NCI-H1436 treated with DMSO at 0.1 percent for 48 hours (cell line): ENCODE data around the gene CDC42BPB.
"Not testable (repeated sequence)": the region's sequence is repeated elsewhere in the genome, so short reads cannot be mapped to it uniquely, and the experiment has no call there.

Source experiments
- DNase-seq: peaks from one replicate; lab custom pipeline; 2025; lab: John Stamatoyannopoulos, UW

CDC42BPB gene

DNA sequence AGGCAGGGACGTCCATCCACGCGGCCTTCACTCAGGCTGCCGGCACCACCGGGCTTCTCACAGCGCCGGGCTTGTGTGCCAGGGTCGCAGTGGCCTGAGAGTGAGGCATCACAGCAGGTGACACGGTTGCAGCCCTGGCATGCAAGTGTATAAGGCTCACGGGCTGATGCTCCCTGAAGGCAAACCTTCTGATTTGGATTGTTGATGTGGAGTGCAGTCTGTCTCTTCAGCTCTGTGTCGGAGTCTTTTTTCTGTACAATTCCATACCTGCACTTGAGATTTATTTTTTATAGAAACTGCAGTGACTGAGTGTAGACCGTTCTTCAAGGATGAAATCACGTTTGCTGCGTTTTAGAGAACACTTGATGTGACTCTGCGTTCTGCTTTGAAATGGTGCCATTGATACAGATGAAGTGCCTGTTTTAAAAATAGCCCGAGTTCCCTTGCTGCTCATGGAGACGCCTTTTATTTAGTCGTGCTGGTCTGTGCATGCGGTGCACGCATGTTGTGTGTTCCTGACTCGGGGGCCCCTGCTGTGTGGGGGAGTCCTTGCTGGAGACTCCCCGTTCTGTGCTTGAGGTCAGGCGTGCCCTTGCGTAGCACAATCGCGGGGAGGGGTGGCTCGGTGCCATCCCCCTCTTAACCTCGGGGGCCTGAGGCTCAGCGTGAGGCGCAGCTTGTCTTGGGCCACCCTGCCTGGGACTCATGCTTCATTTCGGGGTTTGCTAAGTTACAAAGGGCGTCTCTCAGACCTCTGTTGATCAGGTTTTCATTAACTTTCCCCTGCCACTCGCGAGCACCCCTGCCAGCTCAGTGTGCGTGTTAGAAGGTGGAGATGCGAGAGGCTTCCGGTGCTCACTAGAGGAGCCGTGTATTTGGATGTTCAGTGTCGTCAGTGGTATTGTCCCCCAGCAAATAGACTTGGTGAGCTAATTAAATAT lies 156.4 kb downstream of the CDC42BPB start:
- DNase-seq, result no peak

DNA sequence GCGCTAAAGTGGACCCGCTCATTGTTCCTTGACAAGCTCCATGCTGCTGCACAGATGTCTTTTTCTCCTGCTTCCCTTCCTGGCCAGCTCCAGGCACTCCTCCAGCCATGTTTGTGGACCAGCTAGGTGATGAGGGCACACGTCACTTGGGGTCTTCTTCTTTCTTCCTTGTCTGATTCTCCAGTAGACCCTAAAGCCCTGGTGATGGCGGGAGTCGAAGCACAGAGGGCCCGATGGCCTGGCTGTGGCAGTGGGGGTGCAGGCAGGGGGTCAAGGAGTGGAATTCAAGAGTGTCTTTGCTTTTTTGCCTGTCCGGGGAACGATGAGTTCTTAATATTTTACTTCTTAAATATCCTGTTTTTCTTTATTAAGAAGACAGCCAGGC lies 157.8 kb downstream of the CDC42BPB start:
- no peak for DNase-seq

DNA sequence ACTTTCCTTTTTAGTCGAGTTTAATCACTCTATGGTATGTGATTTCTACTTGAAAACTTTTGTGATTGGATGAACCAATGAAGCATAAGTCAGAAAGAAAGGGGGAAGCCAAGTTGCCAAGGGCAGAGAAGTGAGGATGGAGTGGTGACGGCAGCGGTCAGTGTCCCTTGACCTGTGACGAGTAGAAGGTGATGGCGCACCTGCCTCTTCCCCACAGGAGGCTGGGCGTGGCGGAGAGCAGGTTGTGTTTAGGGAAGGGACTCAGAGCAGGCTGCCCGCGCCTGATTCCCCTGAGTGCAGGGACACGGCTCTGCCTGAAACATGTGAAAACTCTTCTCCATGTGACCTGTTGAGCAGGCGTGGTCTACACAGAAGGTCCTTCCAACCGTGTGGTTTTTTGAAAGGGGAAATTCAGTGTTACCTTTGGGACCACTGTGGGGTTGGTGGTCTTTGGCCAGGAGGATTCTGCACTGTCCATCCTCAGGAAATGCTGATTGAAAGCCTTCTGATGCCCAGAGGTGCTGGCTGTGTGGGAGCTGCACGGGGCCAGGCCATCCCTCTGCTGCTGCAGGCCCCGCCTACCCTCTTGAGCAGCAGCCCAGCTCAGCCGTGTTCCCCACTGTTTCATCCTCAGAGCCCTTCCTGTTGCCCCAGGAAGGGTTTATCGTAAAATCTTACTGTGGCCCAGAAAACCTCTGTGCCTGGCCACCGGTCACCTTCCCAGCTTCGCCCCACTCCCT lies 158.4 kb downstream of the CDC42BPB start:
- DNase-seq, result no peak

DNA sequence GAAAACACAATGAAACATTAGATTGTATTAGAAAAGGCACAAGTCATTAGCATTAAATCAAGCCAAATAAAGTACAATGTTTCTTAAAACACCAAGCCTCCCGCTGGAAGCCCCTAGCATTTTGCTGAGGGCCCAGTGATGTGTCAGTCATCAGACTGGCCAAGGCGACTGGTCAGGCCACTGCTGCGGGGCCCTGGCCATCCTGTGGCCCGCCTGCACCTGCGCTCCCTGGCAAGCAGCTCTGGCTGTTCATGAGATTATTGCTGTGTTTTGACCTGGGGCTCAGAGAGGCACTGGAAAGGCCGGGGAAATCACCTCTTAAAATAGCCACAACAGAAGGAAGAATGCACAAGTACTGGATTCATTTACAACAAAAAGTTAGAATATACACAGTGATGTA lies 159.1 kb downstream of the CDC42BPB start:
- no peak for DNase-seq

DNA sequence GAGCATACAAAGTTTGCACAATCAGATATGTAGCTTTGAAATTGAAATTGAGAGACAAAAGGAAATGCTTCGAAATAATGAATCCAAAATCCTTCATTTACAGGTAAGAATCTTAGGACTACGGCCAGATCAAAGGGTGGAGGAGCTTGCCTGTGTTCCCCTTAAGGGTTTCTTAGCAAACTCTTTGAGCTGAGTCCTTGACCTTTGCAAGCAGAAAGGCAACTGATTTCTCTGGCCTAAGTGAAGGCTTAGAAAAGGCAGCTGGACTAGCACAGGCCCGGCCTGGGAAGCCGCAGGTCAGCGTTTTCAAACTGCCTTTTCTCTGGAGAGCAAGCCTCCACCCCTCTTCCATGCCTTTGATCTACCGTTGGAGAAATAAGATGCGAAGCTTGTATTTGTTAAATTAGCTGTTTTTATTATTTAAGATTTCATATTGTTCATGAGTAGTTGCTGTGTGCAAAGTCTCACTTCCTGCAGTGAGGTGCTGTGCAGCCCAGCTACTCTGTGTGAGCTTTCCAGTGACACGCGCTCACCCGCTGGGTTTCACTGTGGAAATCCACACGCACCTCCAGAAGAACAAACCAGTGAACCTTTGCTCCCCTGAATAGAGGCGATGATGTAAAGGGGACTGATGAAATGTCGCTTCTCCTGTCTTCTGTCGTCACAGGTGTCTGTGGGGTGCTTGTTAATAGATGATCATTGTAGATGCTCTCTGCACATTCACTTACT lies 159.9 kb downstream of the CDC42BPB start:
- no peak for DNase-seq

DNA sequence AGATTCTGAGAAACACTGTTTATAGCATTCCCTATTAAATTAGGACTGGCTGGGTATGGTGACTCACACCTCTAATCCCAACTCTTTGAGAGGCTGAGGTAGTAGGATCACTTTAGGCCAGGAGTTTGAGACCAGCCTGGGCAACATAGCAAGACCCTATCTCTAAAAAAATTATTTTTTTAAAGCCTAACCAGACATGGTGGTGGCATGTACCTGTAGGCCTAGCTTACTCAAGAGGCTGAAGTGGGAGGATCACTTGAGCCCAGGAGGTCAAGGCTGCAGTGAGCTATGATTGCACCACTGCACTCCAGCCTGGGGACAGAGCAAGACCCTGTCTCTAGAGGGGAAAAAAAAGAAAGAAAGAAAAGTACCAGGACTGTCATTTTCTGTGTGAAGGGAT lies 160.6 kb downstream of the CDC42BPB start:
- DNase-seq, result not testable (repeated sequence)

DNA sequence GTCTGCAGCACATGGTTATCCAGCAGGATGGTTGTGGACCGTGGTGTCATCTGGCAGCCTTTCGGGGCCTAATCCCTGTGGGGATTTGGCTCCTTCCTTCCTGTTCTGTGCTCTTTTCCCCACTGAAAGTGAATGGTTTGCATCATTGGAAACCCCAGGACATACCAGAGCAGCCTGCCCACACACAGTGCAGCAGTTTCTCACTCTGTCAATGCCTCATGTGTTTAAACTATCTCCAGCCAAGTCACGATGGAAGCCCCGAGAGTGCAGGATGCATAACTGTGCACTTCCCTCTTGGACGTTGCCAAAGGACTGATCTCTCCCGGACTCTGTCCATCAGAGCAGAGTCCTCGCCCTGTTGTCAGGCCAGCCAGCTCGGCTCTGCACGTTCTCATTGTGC lies 163.9 kb downstream of the CDC42BPB start:
- no peak for DNase-seq

DNA sequence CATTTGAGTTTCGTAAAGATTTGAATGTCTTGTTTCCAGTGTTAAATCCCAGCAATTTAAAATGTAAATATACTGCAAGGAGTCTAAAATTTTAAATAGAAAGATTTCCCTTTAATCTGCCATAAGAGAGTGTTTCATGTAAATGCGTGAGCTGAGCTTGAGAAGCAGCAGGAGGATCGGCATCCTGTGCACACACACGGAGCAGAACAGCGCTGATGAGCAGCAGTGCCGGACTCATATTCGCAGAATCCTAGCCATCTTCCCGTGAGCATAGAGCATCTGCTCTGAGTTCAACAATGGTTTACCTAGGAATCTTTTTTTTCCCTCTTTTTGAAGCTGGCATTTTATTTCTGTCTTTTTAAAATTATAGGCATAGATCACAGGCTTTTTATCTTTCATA lies 164.7 kb downstream of the CDC42BPB start:
- DNase-seq, result no peak

DNA sequence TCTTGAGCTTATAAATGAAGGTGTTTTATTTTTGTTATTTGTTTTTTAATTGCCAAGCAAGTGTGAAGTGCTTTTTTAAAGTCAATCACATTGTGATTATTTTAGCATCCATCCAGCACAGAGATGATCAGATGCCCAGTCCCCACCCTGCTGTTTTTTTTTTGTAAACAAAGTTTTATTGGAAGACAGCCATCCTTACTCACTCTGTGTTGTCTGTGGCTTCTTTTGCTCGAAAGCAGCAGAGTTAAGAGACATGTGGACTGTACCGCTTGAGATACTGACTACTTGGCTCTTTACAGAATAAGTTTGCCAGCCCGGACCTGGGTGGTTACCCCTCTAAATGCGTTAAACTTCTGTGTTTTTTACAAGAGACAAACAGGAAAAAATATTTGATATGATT lies 165.8 kb downstream of the CDC42BPB start:
- DNase-seq, result no peak

DNA sequence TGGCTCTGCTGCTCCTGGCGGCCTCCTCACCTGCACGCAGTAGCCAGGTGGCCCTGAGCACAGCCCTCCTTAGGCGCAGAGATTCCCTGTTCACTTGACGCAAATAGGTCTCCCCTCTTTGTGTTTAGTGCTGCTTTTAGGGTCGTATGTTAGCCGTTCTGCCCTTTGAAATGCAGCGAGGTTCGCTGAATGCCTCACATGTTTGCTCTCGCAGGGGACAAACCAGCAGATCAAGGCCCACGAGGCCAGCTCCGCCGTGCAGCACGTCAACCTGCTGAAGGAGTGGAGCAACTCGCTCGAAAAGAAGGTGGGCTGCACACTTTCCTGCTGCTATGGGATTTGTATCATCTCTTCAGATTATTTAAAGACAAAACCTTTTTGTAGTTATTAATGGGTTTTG lies 166.2 kb downstream of the CDC42BPB start:
- DNase-seq, result no peak

DNA sequence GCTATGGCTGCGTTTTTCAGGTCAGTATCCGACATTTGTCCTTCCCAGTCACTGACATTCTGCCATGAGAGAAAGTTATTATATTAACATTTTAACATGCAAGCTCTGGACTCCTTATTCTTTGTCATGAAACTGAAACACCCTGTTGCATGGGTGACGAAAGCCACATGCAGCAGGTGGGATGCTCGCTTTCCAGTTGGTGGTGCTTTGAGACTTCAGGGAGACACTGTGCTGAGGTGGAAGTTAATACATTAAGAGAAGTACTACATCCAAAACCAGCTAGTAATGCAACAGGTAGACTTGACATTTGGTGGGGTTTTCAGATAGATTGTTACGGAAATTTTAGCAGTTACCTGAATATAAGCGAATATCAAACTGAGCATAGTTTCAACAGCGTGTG lies 167.7 kb downstream of the CDC42BPB start:
- no peak for DNase-seq

DNA sequence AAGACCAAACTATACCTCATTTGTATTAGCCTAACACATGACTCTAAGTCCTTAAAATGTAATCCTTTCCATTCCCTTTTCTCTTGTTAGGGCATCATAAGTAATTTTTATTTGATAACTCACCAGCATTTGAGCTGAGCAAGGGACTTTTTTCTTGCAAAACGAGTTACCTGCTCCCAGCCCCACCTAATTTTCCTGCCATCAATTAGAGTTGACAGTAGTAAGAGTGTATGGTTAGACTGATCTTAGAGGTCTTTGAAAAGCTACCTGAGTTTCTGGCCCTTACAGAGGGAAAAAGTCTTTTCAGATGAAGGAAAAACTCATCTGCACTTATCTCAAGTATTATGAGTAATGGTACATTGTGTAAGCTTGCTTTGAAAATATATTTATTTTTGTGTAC lies 168.6 kb downstream of the CDC42BPB start:
- no peak for DNase-seq

DNA sequence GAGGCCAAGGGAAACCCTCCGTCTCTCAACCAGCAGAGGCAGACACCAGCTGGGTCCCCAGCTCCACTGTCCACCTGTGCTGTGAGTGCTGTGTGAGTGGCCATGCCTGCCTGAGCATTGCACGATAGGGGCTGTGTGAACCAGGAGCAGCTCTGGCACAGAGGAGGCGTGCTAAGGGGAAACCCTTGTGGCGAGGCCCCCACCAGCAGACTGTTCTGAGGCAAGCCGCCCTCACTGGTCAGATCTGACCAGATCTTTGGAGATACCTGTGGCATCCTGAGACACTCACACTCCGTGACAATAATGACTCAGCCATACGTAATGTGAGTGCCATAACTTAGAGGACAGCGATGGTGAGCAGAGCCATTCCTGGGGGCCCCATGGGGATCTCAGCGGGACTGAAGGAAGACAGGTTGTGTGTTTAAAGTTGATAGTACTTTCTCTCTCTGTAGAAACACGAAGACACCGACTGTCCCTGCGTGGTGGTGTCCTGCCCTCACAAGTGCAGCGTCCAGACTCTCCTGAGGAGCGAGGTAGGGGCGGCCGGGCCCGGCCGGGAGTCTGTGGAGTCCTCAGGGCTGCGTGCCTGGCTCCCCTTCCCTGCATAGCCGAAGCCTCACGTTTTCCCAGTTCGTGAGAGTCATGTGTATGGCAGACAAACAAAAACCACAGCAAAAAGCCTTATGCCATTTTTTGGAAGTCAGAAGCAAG lies 171.5 kb downstream of the CDC42BPB start:
- no peak for DNase-seq

DNA sequence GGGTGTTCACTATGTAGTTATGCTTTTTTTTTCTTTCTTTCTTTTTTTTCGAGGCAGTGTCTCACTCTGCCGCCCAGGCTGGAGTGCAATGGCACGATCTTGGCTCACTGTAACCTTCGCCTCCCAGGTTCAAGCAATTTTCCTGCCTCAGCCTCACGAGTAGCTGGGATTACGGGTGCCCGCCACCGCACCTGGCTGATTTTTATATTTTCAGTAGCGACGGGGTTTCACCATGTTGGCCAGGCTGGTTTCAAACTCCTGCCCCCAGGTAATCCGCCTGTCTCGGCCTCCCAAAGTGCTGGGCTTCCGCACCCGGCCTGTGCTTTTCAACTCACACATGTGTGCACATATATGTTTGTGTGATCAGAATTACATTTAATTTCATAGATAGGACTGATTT lies 173.8 kb downstream of the CDC42BPB start:
- DNase-seq, result no peak

DNA sequence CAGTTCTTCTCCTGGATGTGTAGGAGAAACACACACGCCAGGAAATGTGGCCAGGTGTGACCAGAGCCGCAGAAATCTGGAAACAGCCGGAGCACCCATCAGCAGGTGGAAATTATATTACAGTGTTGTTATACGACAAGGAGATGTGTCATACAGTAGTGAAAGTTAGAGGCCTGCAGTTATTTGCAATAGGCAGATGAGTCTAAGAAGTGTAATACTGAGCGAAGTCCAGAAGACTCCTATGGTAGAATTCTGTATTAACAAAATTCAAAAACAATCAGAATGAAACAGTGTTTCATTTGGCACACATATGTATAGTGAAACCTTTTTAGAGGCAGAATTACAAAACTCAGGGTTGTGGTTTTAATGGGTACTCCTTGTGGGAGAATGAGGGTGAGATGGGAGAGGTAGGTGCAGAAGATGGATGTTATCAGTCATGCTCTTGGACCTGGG lies 174.2 kb downstream of the CDC42BPB start:
- no peak for DNase-seq
